Endothelial cell of umbilical vein (primary cell): ENCODE results near the gene CGAS. TPM values are rescaled to one million over a fixed set of nuclear protein-coding genes. Genes with fewer than 3 reads are reported as not detected.

ENCODE experiments used
- BruUV-seq: library from RNA; stranded (reverse); fragments of 400-500 nt; replicated peaks from 2 replicates; lab custom pipeline; 2021; lab: Mats Ljungman, UMichigan
- CTCF ChIA-PET: fragments of 300-600, 350-600 bp; sonication (Branson Sonifier 250); formaldehyde crosslinking; loops from one replicate; lab custom pipeline; 2021; ENCODE audit warnings: antibody characterized with exemption, inconsistent platforms; lab: Charles Lee
- POLR2A ChIA-PET: fragments of 300-600, 350-600 bp; sonication (Branson Sonifier 250); formaldehyde crosslinking; loops from one replicate; lab custom pipeline; 2021; ENCODE audit warnings: antibody characterized with exemption, inconsistent platforms; lab: Charles Lee
- DNase-seq: peaks from one replicate; pipeline ENCODE4 v3.0.0-alpha.2; 2011; ENCODE audit warnings: low read depth, low spot score
- FAIRE-seq: peaks from 2 replicates; lab custom pipeline; 2011; peaks lifted over from hg19 to GRCh38; lab: Jason Lieb, UNC
- H2AFZ ChIP-seq: 2 replicates; pipeline ENCODE4 v1.6.0; 2012; ENCODE audit warnings: low read depth, low read length, control low read depth, inconsistent platforms
- H3K27ac ChIP-seq: 2 replicates; pipeline ENCODE4 v1.5.1; 2011; ENCODE audit warnings: low read depth, mild to moderate bottlenecking, control low read depth, low read length, moderate library complexity; ENCODE audit not compliant: insufficient read depth
- H3K27me3 ChIP-seq, 2 experiments: 2 replicates each; pipeline versions ENCODE4 v1.6.0 to v1.6.1; 2011; ENCODE audit warnings: low read length in 2 of 2, mixed read lengths in 1 of 2; ENCODE audit not compliant: control insufficient read depth in 2 of 2, insufficient read depth in 2 of 2
- H3K36me3 ChIP-seq, 2 experiments: 2 replicates in 1 of 2; 3 replicates in 1 of 2; pipeline ENCODE4 v1.5.1; 2011; ENCODE audit warnings: low read length in 2 of 2, mild to moderate bottlenecking in 1 of 2, moderate library complexity in 1 of 2; ENCODE audit not compliant: control insufficient read depth in 2 of 2, insufficient read depth in 2 of 2; ENCODE audit errors: extremely low read depth in 1 of 2
- H3K4me1 ChIP-seq: 3 replicates; pipeline ENCODE4 v1.5.1; 2011; ENCODE audit warnings: mild to moderate bottlenecking, low read length; ENCODE audit not compliant: control insufficient read depth, insufficient read depth; ENCODE audit errors: extremely low read depth
- H3K4me2 ChIP-seq: 2 replicates; pipeline ENCODE4 v1.6.1; 2011; ENCODE audit warnings: low read length, control low read depth, mixed read lengths; ENCODE audit not compliant: insufficient read depth
- H3K4me3 ChIP-seq, 3 experiments: fragments of 200-600 bp in 1 of 3; sonication (generic), shearing (Covaris generic) in 1 of 3; replicated peaks in 1 of 3; 2 replicates each; pipeline ENCODE4 v1.5.1; 2011 to 2016; ENCODE audit warnings: control low read depth in 3 of 3, low read length in 3 of 3, mild to moderate bottlenecking in 2 of 3, inconsistent platforms in 1 of 3, low read depth in 1 of 3, moderate library complexity in 1 of 3; ENCODE audit not compliant: insufficient read depth in 1 of 3
- H3K79me2 ChIP-seq: 2 replicates; pipeline ENCODE4 v1.6.0; 2012; ENCODE audit warnings: low read length, inconsistent platforms; ENCODE audit not compliant: control insufficient read depth, insufficient read depth
- H3K9ac ChIP-seq: replicated peaks from 2 replicates; pipeline ENCODE3; 2011; ENCODE audit warnings: low read length, control low read depth; ENCODE audit not compliant: insufficient read depth; ENCODE audit errors: extremely low read depth
- H3K9me1 ChIP-seq: replicated peaks from 3 replicates; pipeline ENCODE4 v1.6.0; 2011; ENCODE audit warnings: mild to moderate bottlenecking, low read length; ENCODE audit not compliant: control insufficient read depth, insufficient read depth; ENCODE audit errors: extremely low read depth
- H3K9me3 ChIP-seq: replicated peaks from 2 replicates; pipeline ENCODE4 v1.5.1; 2012; ENCODE audit warnings: low read length, inconsistent platforms; ENCODE audit not compliant: control insufficient read depth, insufficient read depth
- H4K20me1 ChIP-seq: replicated peaks from 2 replicates; pipeline ENCODE3; 2011; ENCODE audit warnings: mild to moderate bottlenecking, low read length; ENCODE audit not compliant: control insufficient read depth, insufficient read depth; ENCODE audit errors: extremely low read depth
- EZH2 ChIP-seq: IDR thresholded peaks from 2 replicates; pipeline ENCODE4 v1.6.1; 2012; ENCODE audit warnings: borderline replicate concordance, low read depth, mild to moderate bottlenecking, moderate library complexity, low read length, inconsistent platforms; ENCODE audit not compliant: severe bottlenecking
- FOS ChIP-seq: IDR thresholded peaks from 2 replicates; pipeline ENCODE4 v1.6.1; 2011; ENCODE audit warnings: mild to moderate bottlenecking, low read length, moderate library complexity, borderline replicate concordance; ENCODE audit not compliant: insufficient read depth
- GATA2 ChIP-seq: IDR thresholded peaks from 2 replicates; pipeline ENCODE4 v1.7.0; 2011; ENCODE audit warnings: low read depth, mild to moderate bottlenecking, moderate library complexity, mixed read lengths, low read length; ENCODE audit not compliant: insufficient read length, insufficient read depth
- JUN ChIP-seq: IDR thresholded peaks from 2 replicates; pipeline ENCODE4 v1.6.1; 2011; ENCODE audit warnings: borderline replicate concordance, low read depth; ENCODE audit not compliant: insufficient read length, insufficient read depth
- MYC ChIP-seq: IDR thresholded peaks from one replicate; pipeline ENCODE4 v1.6.1; 2011; ENCODE audit warnings: mild to moderate bottlenecking, low read depth, low read length
- POLR2A ChIP-seq: IDR thresholded peaks from 2 replicates; pipeline ENCODE4 v1.6.1; 2012; ENCODE audit warnings: low read depth, mild to moderate bottlenecking, control low read depth, low read length
- POLR2AphosphoS5 ChIP-seq: IDR thresholded peaks from 2 replicates; pipeline ENCODE4 v1.6.1; 2012; ENCODE audit warnings: low read depth, mild to moderate bottlenecking, control low read depth, low read length, moderate library complexity; ENCODE audit not compliant: insufficient read depth
- dilution Hi-C: fragments of 300-500 bp; cut with MboI; formaldehyde crosslinking; loops from one replicate; pipeline ENCODE4 v1.15.0; 2019; ENCODE audit warnings: low sequenced_read_pairs; ENCODE audit not compliant: extremely low pct_ligation_motif_present
- intact Hi-C: fragments of 100-400 bp; cut with micrococcal nuclease; formaldehyde crosslinking; loops from one replicate; pipeline ENCODE4 v1.10.0; 2022
- polyA plus RNA-seq, 4 experiments: library from polyadenylated mRNA; depleted of rRNA in 3 of 4; stranded (reverse) in 3 of 4; unstranded in 1 of 4; fragments of >200 nt; gene quantifications; 2 replicates each; pipeline versions ENCODE4 v1.2.1 to v1.2.3, GENCODE V29; 2011 to 2012; ENCODE audit warnings: missing spikeins in 1 of 4
- total RNA-seq: library from RNA; stranded (reverse); gene quantifications from 2 replicates; pipeline ENCODE4 v1.2.3, GENCODE V29; 2021
- TF ChIP-seq, protein P1 (sequence below), 2 donors: IDR thresholded peaks; 1 replicate in 1 of 2; 2 replicates in 1 of 2; pipeline ENCODE4 v1.5.1; 2011; ENCODE audit warnings: low read length in 2 of 2, mild to moderate bottlenecking in 2 of 2, moderate library complexity in 2 of 2, control low read depth in 1 of 2, inconsistent platforms in 1 of 2, low read depth in 1 of 2; ENCODE audit not compliant: insufficient read depth in 1 of 2; ENCODE audit errors: extremely low read depth in 1 of 2
- TF ChIP-seq, protein P2 (sequence below): IDR thresholded peaks from 2 replicates; pipeline ENCODE4 v1.6.1; 2011; ENCODE audit not compliant: insufficient read depth, insufficient read length

The CGAS gene
- total and polyA plus RNA-seq, 2 donors (not counting 3 experiments of a cell fraction or from before 2014, with no cell fraction given) = 1.9 to 7.4 TPM

DNA sequence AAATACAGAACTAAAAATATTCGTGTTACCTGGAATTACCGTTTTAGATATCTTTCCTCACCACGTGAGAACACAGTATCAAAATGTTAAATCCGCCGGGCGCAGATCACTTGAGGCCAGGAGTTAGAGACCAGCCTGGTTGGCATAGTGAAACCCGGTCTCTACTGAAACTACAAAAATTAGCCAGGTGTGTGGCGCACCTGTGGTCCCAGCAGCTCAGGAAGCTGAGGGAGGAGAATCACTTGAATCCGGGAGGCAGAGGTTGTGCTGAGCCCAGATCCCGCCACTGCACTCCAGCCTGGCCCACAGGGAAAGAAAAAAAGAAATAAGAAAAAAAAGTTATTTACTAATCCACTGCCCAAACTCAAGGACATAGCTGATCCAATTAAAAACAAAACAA, 62.2 kb downstream of the CGAS start:
- intact Hi-C loops = loop anchor here (5.0 kb wide), 1 partner anchor 103 kb away; no protein-coding TSS in a partner anchor
- BruUV-seq = no TSS peak

More for the DNA sequence above, 62.2 kb downstream of the CGAS start:
- DNase-seq (no peak), FAIRE-seq (no peak)
- Histone ChIP-seq H3K4me2 (no peak overlapping the region), H3K79me2 (no peaks in the 10 kb centered on the region), H3K9me1 (no peaks in the 10 kb centered on the region), H3K9ac (no peak overlapping the region), H3K9me3 (no peaks in the 10 kb centered on the region), H3K4me1 (peaks cover 10% of the 10 kb centered on the region), H3K27me3 (no peaks in the 10 kb centered on the region), H3K27ac (no peak overlapping the region), H3K36me3 (no peaks in the 10 kb centered on the region), H2AFZ (no peak overlapping the region), H3K4me3 (no peak overlapping the region), H4K20me1 (no peaks in the 10 kb centered on the region)
- dilution Hi-C loops = no loop called here
- POLR2A ChIA-PET = no interaction called here
- CTCF ChIA-PET = interaction anchor here (2.1 kb wide), 1 partner anchor 16 kb away, joined by 5 read pairs; no protein-coding TSS in a partner anchor
- TF ChIP-seq GATA2 = no peak
- TF ChIP-seq FOS = no peak
- TF ChIP-seq, protein P1, sequence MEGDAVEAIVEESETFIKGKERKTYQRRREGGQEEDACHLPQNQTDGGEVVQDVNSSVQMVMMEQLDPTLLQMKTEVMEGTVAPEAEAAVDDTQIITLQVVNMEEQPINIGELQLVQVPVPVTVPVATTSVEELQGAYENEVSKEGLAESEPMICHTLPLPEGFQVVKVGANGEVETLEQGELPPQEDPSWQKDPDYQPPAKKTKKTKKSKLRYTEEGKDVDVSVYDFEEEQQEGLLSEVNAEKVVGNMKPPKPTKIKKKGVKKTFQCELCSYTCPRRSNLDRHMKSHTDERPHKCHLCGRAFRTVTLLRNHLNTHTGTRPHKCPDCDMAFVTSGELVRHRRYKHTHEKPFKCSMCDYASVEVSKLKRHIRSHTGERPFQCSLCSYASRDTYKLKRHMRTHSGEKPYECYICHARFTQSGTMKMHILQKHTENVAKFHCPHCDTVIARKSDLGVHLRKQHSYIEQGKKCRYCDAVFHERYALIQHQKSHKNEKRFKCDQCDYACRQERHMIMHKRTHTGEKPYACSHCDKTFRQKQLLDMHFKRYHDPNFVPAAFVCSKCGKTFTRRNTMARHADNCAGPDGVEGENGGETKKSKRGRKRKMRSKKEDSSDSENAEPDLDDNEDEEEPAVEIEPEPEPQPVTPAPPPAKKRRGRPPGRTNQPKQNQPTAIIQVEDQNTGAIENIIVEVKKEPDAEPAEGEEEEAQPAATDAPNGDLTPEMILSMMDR (IDR thresholded peaks at IDR 0.05; ENCODE audit: extremely low read depth in 1 of 2, insufficient read depth in 1 of 2, low read depth in 1 of 2, low read length in 2 of 2) = no peak
- TF ChIP-seq, protein P2, sequence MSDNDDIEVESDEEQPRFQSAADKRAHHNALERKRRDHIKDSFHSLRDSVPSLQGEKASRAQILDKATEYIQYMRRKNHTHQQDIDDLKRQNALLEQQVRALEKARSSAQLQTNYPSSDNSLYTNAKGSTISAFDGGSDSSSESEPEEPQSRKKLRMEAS = no peak
- no peak for TF ChIP-seq JUN
- no peak for TF ChIP-seq POLR2AphosphoS5
- TF ChIP-seq MYC = no peak
- TF ChIP-seq EZH2 = no peak
- no peak for TF ChIP-seq POLR2A
